Measurements from ENCODE around the gene IPO5.

IPO5 gene

GRCh38 chr13:97928301-97928700 lies 25.2 kb upstream of the IPO5 start:
- Histone ChIP-seq H4K91ac (ENCODE audit: low read length) (no peak overlapping the region), H3K18ac (ENCODE audit: low read depth in 1 of 2, low read length in 2 of 2) (no peak overlapping the region), H3K4me2 (ENCODE audit: low read length, poor library complexity, severe bottlenecking) (no peak overlapping the region), H4K8ac (ENCODE audit: low read length) (no peak overlapping the region), H3K9me3 (ENCODE audit: control insufficient read depth, low read length) (no peaks in the 10 kb centered on the region), H3K27me3 (ENCODE audit: control insufficient read depth in 1 of 2, insufficient read depth in 1 of 2, low read length in 2 of 2) (no peaks in the 10 kb centered on the region), H3K14ac (ENCODE audit: low read length in 2 of 2) (no peak overlapping the region), H3K4me3 (ENCODE audit: insufficient read depth in 1 of 2, low read depth in 1 of 2, low read length in 2 of 2) (no peak overlapping the region), H2BK15ac (ENCODE audit: low read depth, poor library complexity, severe bottlenecking) (no peak overlapping the region), H2AFZ (ENCODE audit: low read depth, low read length) (no peak overlapping the region), H3K4me1 (ENCODE audit: control insufficient read depth, insufficient read depth, low read depth, low read length) (no peaks in the 10 kb centered on the region), H3K9ac (ENCODE audit: low read length) (no peak overlapping the region), H3K27ac (ENCODE audit: low read length, poor library complexity, severe bottlenecking) (no peak overlapping the region), H2AK5ac (ENCODE audit: low read length, severe bottlenecking) (no peak overlapping the region), H3K36me3 (ENCODE audit: control insufficient read depth in 1 of 2, insufficient read depth in 2 of 2, low read depth in 1 of 2, low read length in 2 of 2) (no peaks in the 10 kb centered on the region), H2BK120ac (ENCODE audit: low read depth, low read length) (no peak overlapping the region), H3K23ac (ENCODE audit: low read length in 2 of 2) (no peak overlapping the region), H3K79me1 (replicated peaks; ENCODE audit: low read length, poor library complexity, severe bottlenecking) (no peaks in the 10 kb centered on the region), H3K4ac (ENCODE audit: low read depth in 1 of 2, low read length in 2 of 2) (no peak overlapping the region), H2BK12ac (ENCODE audit: low read length in 2 of 2) (no peak overlapping the region), H2BK5ac (ENCODE audit: low read depth, low read length, poor library complexity, severe bottlenecking) (no peak overlapping the region)
- 75% methylated on average over 1 of the region's 1 CpG for WGBS
- no peak for DNase-seq

GRCh38 chr13:97932036-97932435 lies 21.4 kb upstream of the IPO5 start:
- Histone ChIP-seq H3K4me1 (ENCODE audit: control insufficient read depth, insufficient read depth, low read depth, low read length) (no peaks in the 10 kb centered on the region), H3K9me3 (ENCODE audit: control insufficient read depth, low read length) (no peaks in the 10 kb centered on the region), H3K27me3 (ENCODE audit: control insufficient read depth in 1 of 2, insufficient read depth in 1 of 2, low read length in 2 of 2) (no peaks in the 10 kb centered on the region), H2AFZ (ENCODE audit: low read depth, low read length) (no peak overlapping the region), H2AK5ac (ENCODE audit: low read length, severe bottlenecking) (no peak overlapping the region), H3K18ac (ENCODE audit: low read depth in 1 of 2, low read length in 2 of 2) (no peak overlapping the region), H3K79me1 (replicated peaks; ENCODE audit: low read length, poor library complexity, severe bottlenecking) (no peaks in the 10 kb centered on the region), H3K14ac (ENCODE audit: low read length in 2 of 2) (no peak overlapping the region), H2BK120ac (ENCODE audit: low read depth, low read length) (no peak overlapping the region), H4K91ac (ENCODE audit: low read length) (no peak overlapping the region), H3K36me3 (ENCODE audit: control insufficient read depth in 1 of 2, insufficient read depth in 2 of 2, low read depth in 1 of 2, low read length in 2 of 2) (no peaks in the 10 kb centered on the region), H3K4me2 (ENCODE audit: low read length, poor library complexity, severe bottlenecking) (no peak overlapping the region), H3K9ac (ENCODE audit: low read length) (no peak overlapping the region), H3K27ac (ENCODE audit: low read length, poor library complexity, severe bottlenecking) (no peak overlapping the region), H3K4ac (ENCODE audit: low read depth in 1 of 2, low read length in 2 of 2) (no peak overlapping the region), H3K23ac (ENCODE audit: low read length in 2 of 2) (no peak overlapping the region), H4K8ac (ENCODE audit: low read length) (no peak overlapping the region), H2BK5ac (ENCODE audit: low read depth, low read length, poor library complexity, severe bottlenecking) (no peak overlapping the region), H2BK12ac (ENCODE audit: low read length in 2 of 2) (no peak overlapping the region), H2BK15ac (ENCODE audit: low read depth, poor library complexity, severe bottlenecking) (no peak overlapping the region), H3K4me3 (ENCODE audit: insufficient read depth in 1 of 2, low read depth in 1 of 2, low read length in 2 of 2) (no peak overlapping the region)
- WGBS, result 79% methylated on average over 5 of the region's 5 CpGs
- no peak for DNase-seq

- WGBS, result 97% methylated on average over 4 of the region's 5 CpGs
Measured at GRCh38 chr13:97932647-97933046, 20.8 kb upstream of the IPO5 start.

GRCh38 chr13:97933776-97934175 lies 19.7 kb upstream of the IPO5 start:
- Histone ChIP-seq H4K91ac (ENCODE audit: low read length) (no peak overlapping the region), H3K79me1 (replicated peaks; ENCODE audit: low read length, poor library complexity, severe bottlenecking) (no peaks in the 10 kb centered on the region), H3K14ac (ENCODE audit: low read length in 2 of 2) (no peak overlapping the region), H4K8ac (ENCODE audit: low read length) (no peak overlapping the region), H3K9me3 (ENCODE audit: control insufficient read depth, low read length) (no peaks in the 10 kb centered on the region), H2AFZ (ENCODE audit: low read depth, low read length) (no peak overlapping the region), H2BK120ac (ENCODE audit: low read depth, low read length) (no peak overlapping the region), H3K27me3 (ENCODE audit: control insufficient read depth in 1 of 2, insufficient read depth in 1 of 2, low read length in 2 of 2) (no peaks in the 10 kb centered on the region), H2BK15ac (ENCODE audit: low read depth, poor library complexity, severe bottlenecking) (no peak overlapping the region), H2BK12ac (ENCODE audit: low read length in 2 of 2) (no peak overlapping the region), H2BK5ac (ENCODE audit: low read depth, low read length, poor library complexity, severe bottlenecking) (no peak overlapping the region), H3K23ac (ENCODE audit: low read length in 2 of 2) (no peak overlapping the region), H3K18ac (ENCODE audit: low read depth in 1 of 2, low read length in 2 of 2) (no peak overlapping the region), H3K27ac (ENCODE audit: low read length, poor library complexity, severe bottlenecking) (no peak overlapping the region), H3K9ac (ENCODE audit: low read length) (no peak overlapping the region), H3K4me3 (ENCODE audit: insufficient read depth in 1 of 2, low read depth in 1 of 2, low read length in 2 of 2) (no peak overlapping the region), H3K4ac (ENCODE audit: low read depth in 1 of 2, low read length in 2 of 2) (no peak overlapping the region), H3K4me2 (ENCODE audit: low read length, poor library complexity, severe bottlenecking) (no peak overlapping the region), H3K36me3 (ENCODE audit: control insufficient read depth in 1 of 2, insufficient read depth in 2 of 2, low read depth in 1 of 2, low read length in 2 of 2) (no peaks in the 10 kb centered on the region), H3K4me1 (ENCODE audit: control insufficient read depth, insufficient read depth, low read depth, low read length) (no peaks in the 10 kb centered on the region), H2AK5ac (ENCODE audit: low read length, severe bottlenecking) (no peak overlapping the region)
- no peak for DNase-seq

More at GRCh38 chr13:97932647-97933046, 20.8 kb upstream of the IPO5 start:
- no peak overlapping the region for H2BK5ac ChIP-seq (ENCODE audit: low read depth, low read length, poor library complexity, severe bottlenecking)
- no peak overlapping the region for H3K4me2 ChIP-seq (ENCODE audit: low read length, poor library complexity, severe bottlenecking)
- H2BK120ac ChIP-seq (ENCODE audit: low read depth, low read length), result no peak overlapping the region
- H3K14ac ChIP-seq (ENCODE audit: low read length in 2 of 2), result no peak overlapping the region
- H3K18ac ChIP-seq (ENCODE audit: low read depth in 1 of 2, low read length in 2 of 2), result no peak overlapping the region
- H3K27me3 ChIP-seq (ENCODE audit: control insufficient read depth in 1 of 2, insufficient read depth in 1 of 2, low read length in 2 of 2), result no peaks in the 10 kb centered on the region
- no peak overlapping the region for H3K27ac ChIP-seq (ENCODE audit: low read length, poor library complexity, severe bottlenecking)
- no peak overlapping the region for H3K23ac ChIP-seq (ENCODE audit: low read length in 2 of 2)
- H2BK15ac ChIP-seq (ENCODE audit: low read depth, poor library complexity, severe bottlenecking), result no peak overlapping the region
- H3K9ac ChIP-seq (ENCODE audit: low read length), result no peak overlapping the region
- no peak overlapping the region for H2AK5ac ChIP-seq (ENCODE audit: low read length, severe bottlenecking)
- no peaks in the 10 kb centered on the region for H3K4me1 ChIP-seq (ENCODE audit: control insufficient read depth, insufficient read depth, low read depth, low read length)
- no peak overlapping the region for H4K8ac ChIP-seq (ENCODE audit: low read length)
- no peak overlapping the region for H4K91ac ChIP-seq (ENCODE audit: low read length)
- H2BK12ac ChIP-seq (ENCODE audit: low read length in 2 of 2), result no peak overlapping the region
- H3K36me3 ChIP-seq (ENCODE audit: control insufficient read depth in 1 of 2, insufficient read depth in 2 of 2, low read depth in 1 of 2, low read length in 2 of 2), result no peaks in the 10 kb centered on the region
- H3K4ac ChIP-seq (ENCODE audit: low read depth in 1 of 2, low read length in 2 of 2), result no peak overlapping the region
- no peak overlapping the region for H3K4me3 ChIP-seq (ENCODE audit: insufficient read depth in 1 of 2, low read depth in 1 of 2, low read length in 2 of 2)
- H2AFZ ChIP-seq (ENCODE audit: low read depth, low read length), result no peak overlapping the region
- no peaks in the 10 kb centered on the region for H3K79me1 ChIP-seq (replicated peaks; ENCODE audit: low read length, poor library complexity, severe bottlenecking)
- no peaks in the 10 kb centered on the region for H3K9me3 ChIP-seq (ENCODE audit: control insufficient read depth, low read length)
- no peak for DNase-seq

Data from mesenchymal stem cell (in vitro differentiated cells and primary cell).